ENCODE data around the gene ILF3. TPM values are rescaled to one million over a fixed set of nuclear protein-coding genes. Genes with fewer than 3 reads are reported as not detected.

Gene ILF3
- total RNA-seq, 2 experiments from 2014 or later: 355 to 357 TPM

Small RNAs within 50 kb of the gene (microRNA-seq; reads per million reads assigned to microRNA genes)
- not detected for gene MIR638 (ENCODE audit: borderline microRNAs expressed, borderline number of aligned reads, borderline replicate concordance)

Other genes starting within 250 kb of the ILF3 start
- 10 to 100 TPM; 15.7 to 17.5 TPM for gene PDE4A, start 233.8 kb upstream of the ILF3 start, total RNA-seq
- gene KEAP1, start 151.0 kb upstream of the ILF3 start, total RNA-seq: 10 to 100 TPM; 68.0 to 71.0 TPM
- under 1 TPM; 0.12 to 0.40 TPM for gene S1PR5, start 136.9 kb upstream of the ILF3 start, total RNA-seq
- 10 to 100 TPM; 23.8 to 26.7 TPM for gene ATG4D, start 110.4 kb upstream of the ILF3 start, total RNA-seq
- gene KRI1, start 88.3 kb upstream of the ILF3 start, total RNA-seq: 10 to 100 TPM; 46.2 to 52.3 TPM
- gene CDKN2D, start 85.4 kb upstream of the ILF3 start, total RNA-seq: 10 to 100 TPM; 68.6 to 68.8 TPM
- gene AP1M2, start 67.0 kb upstream of the ILF3 start, total RNA-seq: not detected
- 10 to 100 TPM; 89.3 to 94.6 TPM for gene SLC44A2, start 28.8 kb upstream of the ILF3 start, total RNA-seq
- 10 to 100 TPM; 43.1 to 47.4 TPM for gene QTRT1, start 47.1 kb downstream of the ILF3 start, total RNA-seq
- gene DNM2, start 63.7 kb downstream of the ILF3 start, total RNA-seq: 100 to 1,000 TPM; 171 to 173 TPM
- 10 to 100 TPM; 18.8 to 19.1 TPM for gene TMED1, start 181.9 kb downstream of the ILF3 start, total RNA-seq
- 1 to 10 TPM; 1.4 to 1.7 TPM for gene C19orf38, start 194.1 kb downstream of the ILF3 start, total RNA-seq
- gene CARM1, start 217.2 kb downstream of the ILF3 start, total RNA-seq: 10 to 100 TPM; 75.0 to 78.3 TPM